ENCODE measurements around the gene CACNA1A.
A peak's percentile ranks its signal among the peaks of the same experiment; 100 is the strongest.

The CACNA1A gene

DNA sequence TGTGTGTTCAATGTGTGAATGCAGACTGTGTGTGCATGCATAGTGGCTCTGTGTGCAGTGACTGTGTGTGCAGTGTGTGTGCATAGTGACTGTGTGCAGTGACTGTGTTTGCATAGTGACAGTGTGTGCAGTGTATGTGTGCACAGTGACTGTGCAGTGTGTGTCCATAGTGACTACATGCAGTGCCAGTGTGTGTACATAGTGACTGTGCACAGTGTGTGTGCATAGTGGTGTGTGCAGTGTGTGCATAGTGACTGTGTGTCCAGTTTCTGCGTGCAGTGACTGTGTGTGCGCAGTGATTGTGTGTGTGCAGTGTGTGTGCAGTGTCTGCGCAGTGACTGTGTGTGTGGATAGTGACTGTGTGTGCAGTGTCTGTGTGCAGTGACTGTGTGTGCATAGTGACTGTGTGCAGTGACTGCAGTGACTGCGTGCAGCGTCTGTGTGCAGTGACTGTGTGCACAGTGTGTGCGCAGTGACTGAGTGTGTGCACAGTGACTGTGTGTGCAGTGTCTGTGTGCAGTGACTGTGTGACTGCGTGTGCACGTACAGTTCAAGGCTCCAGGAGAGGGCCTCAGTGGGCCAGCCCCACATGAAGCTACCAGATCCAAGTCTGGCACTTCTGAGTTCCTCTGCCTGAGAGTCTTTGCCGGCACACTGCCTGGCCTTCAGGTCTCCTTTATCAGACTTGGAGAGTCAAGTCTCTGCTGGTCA is 265.8 kb downstream of the CACNA1A start:
- TF ChIP-seq, protein P1, sequence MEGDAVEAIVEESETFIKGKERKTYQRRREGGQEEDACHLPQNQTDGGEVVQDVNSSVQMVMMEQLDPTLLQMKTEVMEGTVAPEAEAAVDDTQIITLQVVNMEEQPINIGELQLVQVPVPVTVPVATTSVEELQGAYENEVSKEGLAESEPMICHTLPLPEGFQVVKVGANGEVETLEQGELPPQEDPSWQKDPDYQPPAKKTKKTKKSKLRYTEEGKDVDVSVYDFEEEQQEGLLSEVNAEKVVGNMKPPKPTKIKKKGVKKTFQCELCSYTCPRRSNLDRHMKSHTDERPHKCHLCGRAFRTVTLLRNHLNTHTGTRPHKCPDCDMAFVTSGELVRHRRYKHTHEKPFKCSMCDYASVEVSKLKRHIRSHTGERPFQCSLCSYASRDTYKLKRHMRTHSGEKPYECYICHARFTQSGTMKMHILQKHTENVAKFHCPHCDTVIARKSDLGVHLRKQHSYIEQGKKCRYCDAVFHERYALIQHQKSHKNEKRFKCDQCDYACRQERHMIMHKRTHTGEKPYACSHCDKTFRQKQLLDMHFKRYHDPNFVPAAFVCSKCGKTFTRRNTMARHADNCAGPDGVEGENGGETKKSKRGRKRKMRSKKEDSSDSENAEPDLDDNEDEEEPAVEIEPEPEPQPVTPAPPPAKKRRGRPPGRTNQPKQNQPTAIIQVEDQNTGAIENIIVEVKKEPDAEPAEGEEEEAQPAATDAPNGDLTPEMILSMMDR (IDR thresholded peaks at IDR 0.05; ENCODE audit: low read length, missing control alignments) = no peak
- no peak for DNase-seq (ENCODE audit: low read depth)
- no peak overlapping the region for H3K4me3 ChIP-seq (replicated peaks; ENCODE audit: low read depth, low read length)

DNA sequence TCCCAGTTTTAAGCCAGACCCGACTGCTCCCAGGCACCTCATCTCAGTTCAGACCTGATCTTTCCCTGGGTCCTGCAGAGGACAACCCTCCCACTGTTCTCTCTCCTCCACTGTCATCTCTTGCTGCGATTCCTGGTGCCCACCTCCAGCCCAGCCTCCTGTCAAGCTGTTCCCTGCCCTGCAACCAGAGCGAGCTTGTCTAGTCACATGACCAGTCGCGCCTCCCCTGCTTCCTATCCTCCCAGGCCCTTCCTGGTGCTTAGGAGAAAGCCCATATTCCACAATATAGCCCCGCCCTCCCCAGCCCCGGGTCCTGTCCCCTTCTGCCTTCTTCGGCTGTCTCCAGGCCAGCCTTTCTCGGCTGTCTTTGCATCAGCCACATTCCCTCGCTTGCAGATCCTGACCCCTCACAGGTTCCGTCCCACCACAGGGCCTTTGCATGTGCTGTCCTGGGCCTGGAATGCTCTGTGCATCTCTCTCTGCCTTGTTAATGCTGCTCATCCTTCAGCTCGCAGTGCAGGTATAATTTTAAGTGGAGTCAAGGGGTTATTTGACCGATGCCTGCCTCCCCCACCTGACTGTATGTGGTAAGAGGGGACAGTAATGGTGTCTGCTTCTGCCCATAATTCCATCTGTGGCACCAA is 267.3 kb downstream of the CACNA1A start:
- DNase-seq (ENCODE audit: low read depth) = no peak
- TF ChIP-seq, protein P1 (IDR thresholded peaks at IDR 0.05; ENCODE audit: low read length, missing control alignments) = no peak
- H3K4me3 ChIP-seq (replicated peaks; ENCODE audit: low read depth, low read length) = no peak overlapping the region

DNA sequence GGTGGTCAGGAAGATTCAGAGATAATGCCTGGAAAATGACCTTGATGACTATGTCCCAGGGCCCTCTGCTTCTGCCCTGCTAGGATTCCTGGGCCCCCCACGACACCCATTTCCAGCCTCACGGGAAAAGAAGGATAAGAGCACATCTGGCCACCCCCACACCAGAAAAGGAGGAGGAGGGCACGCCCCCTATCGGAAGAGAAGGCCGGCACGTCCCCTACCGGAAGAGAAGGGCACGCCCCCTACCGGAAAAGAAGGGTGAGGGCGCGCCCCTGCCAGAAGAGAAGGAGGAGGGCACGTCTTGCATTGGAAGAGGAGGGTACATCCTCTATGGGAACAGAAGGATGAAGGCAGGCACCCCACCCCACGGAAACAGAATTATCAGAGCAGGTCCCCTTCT is 271.8 kb downstream of the CACNA1A start:
- DNase-seq (ENCODE audit: low read depth) = no peak
- no peak overlapping the region for H3K4me3 ChIP-seq (replicated peaks; ENCODE audit: low read depth, low read length)
- TF ChIP-seq, protein P1 (IDR thresholded peaks at IDR 0.05; ENCODE audit: low read length, missing control alignments) = peak; percentile 15

DNA sequence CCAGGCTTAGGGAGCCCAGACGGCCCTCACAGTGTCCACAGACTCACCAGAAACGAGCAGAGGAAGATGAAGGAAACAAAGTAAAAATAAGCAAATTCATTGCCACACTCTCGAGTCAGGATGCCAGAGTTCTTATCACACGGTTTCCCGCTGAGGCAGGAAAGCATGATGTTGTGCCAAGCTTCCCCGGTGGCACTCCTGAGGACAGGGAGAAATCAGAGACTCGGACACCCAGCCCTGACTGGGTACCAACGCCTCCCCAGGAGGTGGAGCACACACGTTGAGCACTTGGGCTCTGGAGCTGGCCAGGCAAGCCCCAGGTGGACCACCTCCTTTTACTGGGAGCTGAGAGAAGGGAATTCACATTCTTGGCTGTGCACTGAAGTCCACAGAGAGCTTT is 274.6 kb downstream of the CACNA1A start:
- H3K4me3 ChIP-seq (replicated peaks; ENCODE audit: low read depth, low read length) = no peak overlapping the region
- TF ChIP-seq, protein P1 (IDR thresholded peaks at IDR 0.05; ENCODE audit: low read length, missing control alignments) = no peak
- no peak for DNase-seq (ENCODE audit: low read depth)

DNA sequence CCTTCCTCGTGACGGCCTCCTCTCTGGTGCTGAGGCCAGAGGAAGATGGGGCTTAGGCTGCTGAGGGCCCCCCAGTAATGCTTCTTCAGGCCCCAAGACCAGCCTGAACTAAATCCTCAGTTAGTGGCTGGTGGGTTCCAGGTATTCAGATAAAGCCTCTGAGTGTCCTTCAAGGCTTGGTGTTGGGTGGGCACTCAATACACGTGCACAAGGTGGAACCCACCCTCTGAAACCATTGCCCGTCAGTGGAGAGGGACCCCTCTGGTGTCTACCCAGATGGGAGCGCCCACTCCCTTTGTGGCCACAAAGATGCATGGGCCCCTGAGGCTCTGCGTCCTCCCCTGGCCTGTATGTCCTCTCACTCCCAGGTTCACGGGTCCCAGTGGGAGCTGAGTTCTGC is 277.0 kb downstream of the CACNA1A start:
- DNase-seq (ENCODE audit: low read depth) = no peak
- TF ChIP-seq, protein P1 (IDR thresholded peaks at IDR 0.05; ENCODE audit: low read length, missing control alignments) = no peak
- H3K4me3 ChIP-seq (replicated peaks; ENCODE audit: low read depth, low read length) = no peak overlapping the region

DNA sequence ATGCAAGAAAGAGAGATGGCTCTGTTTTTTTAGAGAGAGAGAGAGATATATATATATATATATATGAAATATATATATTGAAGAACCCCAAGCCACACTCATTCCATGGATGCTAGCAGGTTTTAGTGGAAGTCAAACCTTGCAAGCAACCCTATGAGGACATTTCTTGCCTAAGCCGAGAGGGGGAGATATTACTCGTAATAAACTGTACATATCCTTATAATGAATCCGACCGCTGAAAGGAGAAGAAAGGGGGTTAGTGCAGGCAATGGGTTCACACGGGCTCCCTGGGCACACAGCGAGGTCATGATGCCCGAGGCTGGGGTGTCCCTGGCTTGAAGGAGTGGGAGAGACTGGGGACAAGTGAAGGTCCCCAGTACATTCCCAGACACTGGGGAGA is 277.7 kb downstream of the CACNA1A start:
- H3K4me3 ChIP-seq (replicated peaks; ENCODE audit: low read depth, low read length) = no peak overlapping the region
- DNase-seq (ENCODE audit: low read depth) = no peak
- TF ChIP-seq, protein P1 (IDR thresholded peaks at IDR 0.05; ENCODE audit: low read length, missing control alignments) = no peak

DNA sequence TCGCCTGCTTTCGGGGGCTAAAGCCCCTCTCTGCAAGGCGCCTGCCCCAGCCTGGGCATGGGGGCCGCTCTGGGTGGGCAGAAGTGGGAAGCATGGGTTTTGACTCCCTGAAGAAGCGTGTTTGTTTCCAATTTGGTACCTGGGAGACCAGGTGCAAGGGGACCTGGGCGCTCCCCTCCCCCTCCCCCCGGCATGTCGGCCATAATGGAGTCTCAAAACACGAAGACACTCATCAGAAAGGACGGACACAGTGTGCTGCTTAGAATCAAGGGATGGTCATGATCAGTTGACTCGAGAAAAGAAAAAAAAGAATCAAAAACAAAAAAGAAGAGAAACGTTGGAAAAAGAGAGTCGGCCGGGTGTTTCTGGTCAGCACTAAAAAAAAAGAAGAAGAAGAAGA is 279.3 kb downstream of the CACNA1A start:
- TF ChIP-seq, protein P1 (IDR thresholded peaks at IDR 0.05; ENCODE audit: low read length, missing control alignments) = no peak
- no peak overlapping the region for H3K4me3 ChIP-seq (replicated peaks; ENCODE audit: low read depth, low read length)
- no peak for DNase-seq (ENCODE audit: low read depth)
